GM19025 (cell line): Measurements from ENCODE around the gene FNBP1L.
"Not testable (repeated sequence)": the region's sequence is repeated elsewhere in the genome, so short reads cannot be mapped to it uniquely, and the experiment has no call there.

Source experiments
- ATAC-seq: cut with Tn5 transposase; IDR thresholded peaks from one replicate; pipeline ENCODE4 v1.9.1; 2021; ENCODE audit warnings: mild to moderate bottlenecking, low read depth, moderate library complexity; ENCODE audit not compliant: unreplicated experiment

Gene FNBP1L

GRCh38 chr1:93481899-93482298 is 34.0 kb downstream of the FNBP1L start:
- not testable (repeated sequence) for ATAC-seq

- ATAC-seq = no peak
Observed at GRCh38 chr1:93483200-93483599, 35.3 kb downstream of the FNBP1L start.

GRCh38 chr1:93483606-93484005 is 35.7 kb downstream of the FNBP1L start:
- ATAC-seq = no peak

GRCh38 chr1:93488207-93488606 is 40.3 kb downstream of the FNBP1L start:
- no peak for ATAC-seq

GRCh38 chr1:93489756-93490155 is 41.8 kb downstream of the FNBP1L start:
- ATAC-seq = no peak

- ATAC-seq = no peak
Observed at GRCh38 chr1:93490357-93490756, 42.4 kb downstream of the FNBP1L start.

GRCh38 chr1:93495911-93496310 is 48.0 kb downstream of the FNBP1L start:
- ATAC-seq = no peak

GRCh38 chr1:93496520-93496919 is 48.6 kb downstream of the FNBP1L start:
- ATAC-seq = no peak

GRCh38 chr1:93499075-93499474 is 51.2 kb downstream of the FNBP1L start:
- no peak for ATAC-seq

GRCh38 chr1:93499533-93499932 is 51.6 kb downstream of the FNBP1L start:
- no peak for ATAC-seq

- no peak for ATAC-seq
Observed at GRCh38 chr1:93500275-93500674, 52.4 kb downstream of the FNBP1L start.

GRCh38 chr1:93501399-93501798 is 53.5 kb downstream of the FNBP1L start:
- ATAC-seq = no peak

GRCh38 chr1:93501829-93502369 is 54.0 kb downstream of the FNBP1L start:
- no peak for ATAC-seq

GRCh38 chr1:93502571-93502970 is 54.7 kb downstream of the FNBP1L start:
- no peak for ATAC-seq

GRCh38 chr1:93503163-93503562 is 55.2 kb downstream of the FNBP1L start:
- ATAC-seq = no peak

GRCh38 chr1:93503816-93504215 is 55.9 kb downstream of the FNBP1L start:
- ATAC-seq = no peak

- ATAC-seq = no peak
Observed at GRCh38 chr1:93504247-93505033, 56.5 kb downstream of the FNBP1L start.

GRCh38 chr1:93506126-93506525 is 58.2 kb downstream of the FNBP1L start:
- no peak for ATAC-seq

- no peak for ATAC-seq
Observed at GRCh38 chr1:93516164-93516563, 68.2 kb downstream of the FNBP1L start.

- no peak for ATAC-seq
Observed at GRCh38 chr1:93518516-93518915, 70.6 kb downstream of the FNBP1L start.

GRCh38 chr1:93519199-93519829 is 71.4 kb downstream of the FNBP1L start:
- no peak for ATAC-seq

- no peak for ATAC-seq
Observed at GRCh38 chr1:93521618-93522017, 73.7 kb downstream of the FNBP1L start.
